Astrocyte (in vitro differentiated cells and primary cell): Measurements from ENCODE around the gene PRKCA. TPM values are rescaled to one million over a fixed set of nuclear protein-coding genes. Genes with fewer than 3 reads are reported as not detected.

Source experiments
- DNase-seq: peaks from one replicate; pipeline ENCODE4 v3.0.0-alpha.2; 2010; ENCODE audit warnings: low read depth
- FAIRE-seq: peaks from 2 replicates; lab custom pipeline; 2011; peaks lifted over from hg19 to GRCh38; lab: Jason Lieb, UNC
- H2AFZ ChIP-seq: 2 replicates; pipeline ENCODE4 v1.6.0; 2012; ENCODE audit warnings: low read depth, low read length, inconsistent platforms
- H3K27ac ChIP-seq: 2 replicates; pipeline ENCODE4 v1.5.1; 2011; ENCODE audit warnings: low read depth, low read length, inconsistent platforms
- H3K27me3 ChIP-seq: 2 replicates; pipeline ENCODE4 v1.6.0; 2011; ENCODE audit warnings: low read length, inconsistent platforms; ENCODE audit not compliant: insufficient read depth
- H3K36me3 ChIP-seq: 2 replicates; pipeline ENCODE4 v1.5.1; 2011; ENCODE audit warnings: low read length, inconsistent platforms; ENCODE audit not compliant: insufficient read depth
- H3K4me1 ChIP-seq: 2 replicates; pipeline ENCODE4 v1.5.1; 2011; ENCODE audit warnings: low read length, inconsistent platforms; ENCODE audit not compliant: insufficient read depth
- H3K4me2 ChIP-seq: 2 replicates; pipeline ENCODE4 v1.6.0; 2012; ENCODE audit warnings: low read length, inconsistent platforms
- H3K4me3 ChIP-seq: 2 replicates; pipeline ENCODE4 v1.5.1; 2011; ENCODE audit warnings: low read depth, mild to moderate bottlenecking, low read length, inconsistent platforms; ENCODE audit not compliant: insufficient read depth
- H3K79me2 ChIP-seq: 2 replicates; pipeline ENCODE4 v1.6.0; 2012; ENCODE audit warnings: mild to moderate bottlenecking, low read length, inconsistent platforms; ENCODE audit not compliant: insufficient read depth
- H3K9ac ChIP-seq: 2 replicates; pipeline ENCODE4 v1.6.0; 2012; ENCODE audit warnings: mild to moderate bottlenecking, low read length, inconsistent platforms
- H3K9me3 ChIP-seq: 2 replicates; pipeline ENCODE4 v1.5.1; 2012; ENCODE audit warnings: low read depth, mild to moderate bottlenecking, low read length, inconsistent platforms; ENCODE audit not compliant: insufficient read depth
- H4K20me1 ChIP-seq: 2 replicates; pipeline ENCODE4 v1.6.0; 2012; ENCODE audit warnings: low read length, inconsistent platforms; ENCODE audit not compliant: insufficient read depth
- H3K27ac Mint-ChIP-seq: one replicate; pipeline ENCODE4 v1.8.0; 2021; ENCODE audit warnings: mild to moderate bottlenecking, mixed read lengths; ENCODE audit not compliant: unreplicated experiment
- H3K27me3 Mint-ChIP-seq: one replicate; pipeline ENCODE4 v1.8.0; 2021; ENCODE audit warnings: low read depth, mixed read lengths; ENCODE audit not compliant: unreplicated experiment
- H3K36me3 Mint-ChIP-seq: one replicate; pipeline ENCODE4 v1.8.0; 2021; ENCODE audit warnings: low read depth, mixed read lengths; ENCODE audit not compliant: unreplicated experiment
- H3K4me1 Mint-ChIP-seq: one replicate; pipeline ENCODE4 v1.8.0; 2021; ENCODE audit warnings: low read depth, mixed read lengths; ENCODE audit not compliant: unreplicated experiment
- H3K4me3 Mint-ChIP-seq: one replicate; pipeline ENCODE4 v1.8.0; 2021; ENCODE audit warnings: mild to moderate bottlenecking, moderate library complexity, mixed read lengths; ENCODE audit not compliant: unreplicated experiment
- H3K9me3 Mint-ChIP-seq: one replicate; pipeline ENCODE4 v1.8.0; 2021; ENCODE audit warnings: mild to moderate bottlenecking, mixed read lengths; ENCODE audit not compliant: unreplicated experiment
- CTCF ChIP-seq: IDR thresholded peaks from 2 replicates; pipeline ENCODE4 v1.5.1; 2011; ENCODE audit warnings: low read depth, mild to moderate bottlenecking, inconsistent platforms, low read length, moderate library complexity; ENCODE audit not compliant: insufficient read depth
- EZH2 ChIP-seq: IDR thresholded peaks from 2 replicates; pipeline ENCODE4 v1.6.1; 2012; ENCODE audit warnings: mild to moderate bottlenecking, low read length, inconsistent platforms; ENCODE audit not compliant: insufficient read depth
- total RNA-seq: library from RNA; stranded (reverse); gene quantifications from 2 replicates; pipeline ENCODE4 v1.2.1, GENCODE V29; 2021

PRKCA gene
- total RNA-seq, 1 donor from 2014 or later = 49.9 TPM

- FAIRE-seq = no peak
- peaks cover 10% of the 10 kb centered on the region for H4K20me1 ChIP-seq
Observed at GRCh38 chr17:66443606-66444005, 141.2 kb downstream of the PRKCA start.

GRCh38 chr17:66444031-66444430 is 141.6 kb downstream of the PRKCA start:
- Histone ChIP-seq H3K79me2 (peaks cover 45% of the 10 kb centered on the region), H3K27ac (no peak overlapping the region), H3K36me3 (no peaks in the 10 kb centered on the region), H3K4me3 (no peak overlapping the region), H3K4me1 (peaks cover 13% of the 10 kb centered on the region), H3K27me3 (no peaks in the 10 kb centered on the region), H3K4me2 (no peak overlapping the region), H4K20me1 (peaks cover 10% of the 10 kb centered on the region), H2AFZ (no peak overlapping the region), H3K9ac (no peak overlapping the region), H3K9me3 (peaks cover 3% of the 10 kb centered on the region)
- no peak overlapping the region for H3K27ac Mint-ChIP-seq
- H3K36me3 Mint-ChIP-seq = peaks cover 24% of the 10 kb centered on the region
- FAIRE-seq = no peak
- H3K4me1 Mint-ChIP-seq = peaks cover 22% of the 10 kb centered on the region
- no peak overlapping the region for H3K4me3 Mint-ChIP-seq
- TF ChIP-seq CTCF (no peak), EZH2 (no peak)
- no peak for DNase-seq
- peaks cover 9% of the 10 kb centered on the region for H3K9me3 Mint-ChIP-seq
- H3K27me3 Mint-ChIP-seq = no peaks in the 10 kb centered on the region

More at GRCh38 chr17:66443606-66444005, 141.2 kb downstream of the PRKCA start:
- no peaks in the 10 kb centered on the region for H3K27me3 Mint-ChIP-seq
- peaks cover 22% of the 10 kb centered on the region for H3K4me1 Mint-ChIP-seq
- H3K9me3 Mint-ChIP-seq = peaks cover 9% of the 10 kb centered on the region
- Histone ChIP-seq H3K79me2 (peaks cover 45% of the 10 kb centered on the region), H3K27me3 (no peaks in the 10 kb centered on the region), H3K4me1 (peaks cover 13% of the 10 kb centered on the region), H3K9me3 (peaks cover 3% of the 10 kb centered on the region), H3K4me2 (no peak overlapping the region), H3K4me3 (no peak overlapping the region), H2AFZ (no peak overlapping the region), H3K9ac (no peak overlapping the region), H3K36me3 (no peaks in the 10 kb centered on the region), H3K27ac (no peak overlapping the region)
- DNase-seq = peak; percentile 56
- no peak overlapping the region for H3K27ac Mint-ChIP-seq
- no peak for TF ChIP-seq EZH2
- no peak for TF ChIP-seq CTCF
- no peak overlapping the region for H3K4me3 Mint-ChIP-seq
- peaks cover 24% of the 10 kb centered on the region for H3K36me3 Mint-ChIP-seq

GRCh38 chr17:66445229-66445628 is 142.8 kb downstream of the PRKCA start:
- Mint-ChIP-seq H3K4me3 (no peak overlapping the region), H3K9me3 (peaks cover 9% of the 10 kb centered on the region), H3K4me1 (peaks cover 25% of the 10 kb centered on the region), H3K27me3 (no peaks in the 10 kb centered on the region), H3K27ac (no peak overlapping the region), H3K36me3 (peaks cover 22% of the 10 kb centered on the region)
- H3K36me3 ChIP-seq = no peaks in the 10 kb centered on the region
- peaks cover 13% of the 10 kb centered on the region for H3K4me1 ChIP-seq
- no peak overlapping the region for H3K4me3 ChIP-seq
- no peak for DNase-seq
- H3K9ac ChIP-seq = no peak overlapping the region
- peaks cover 21% of the 10 kb centered on the region for H4K20me1 ChIP-seq
- H3K27ac ChIP-seq = no peak overlapping the region
- H3K79me2 ChIP-seq = peaks cover 50% of the 10 kb centered on the region
- H3K4me2 ChIP-seq = no peak overlapping the region
- no peak for FAIRE-seq
- no peak for TF ChIP-seq CTCF
- no peak for TF ChIP-seq EZH2
- H3K27me3 ChIP-seq = no peaks in the 10 kb centered on the region
- H3K9me3 ChIP-seq = peaks cover 3% of the 10 kb centered on the region
- no peak overlapping the region for H2AFZ ChIP-seq
